GM18502 (cell line): ENCODE measurements around the gene TSPEAR.

ENCODE experiments used
- ATAC-seq: cut with Tn5 transposase; IDR thresholded peaks from one replicate; pipeline ENCODE4 v1.9.1; 2021; ENCODE audit warnings: mild to moderate bottlenecking; ENCODE audit not compliant: unreplicated experiment, poor library complexity

TSPEAR gene

DNA sequence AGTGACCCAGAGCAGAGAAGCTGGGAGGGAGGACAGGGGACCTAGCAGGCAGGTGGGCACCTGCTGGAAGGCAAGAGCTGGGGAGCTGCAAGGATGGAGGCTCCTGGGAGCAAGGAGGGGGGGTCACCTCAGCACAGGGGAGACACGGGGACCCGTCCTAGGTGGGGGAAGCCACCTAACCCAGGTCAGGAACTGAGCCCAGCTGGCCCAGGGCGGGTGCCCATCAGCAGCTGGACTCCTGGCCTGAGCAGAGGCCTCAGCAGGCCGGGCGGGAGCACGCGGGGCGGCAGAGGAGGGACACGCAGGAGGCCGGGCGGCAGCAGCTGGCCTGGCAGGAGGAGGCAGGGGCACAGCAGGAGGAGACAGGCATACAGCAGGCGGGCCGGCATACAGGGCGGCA is 172.3 kb downstream of the TSPEAR start:
- no peak for ATAC-seq

DNA sequence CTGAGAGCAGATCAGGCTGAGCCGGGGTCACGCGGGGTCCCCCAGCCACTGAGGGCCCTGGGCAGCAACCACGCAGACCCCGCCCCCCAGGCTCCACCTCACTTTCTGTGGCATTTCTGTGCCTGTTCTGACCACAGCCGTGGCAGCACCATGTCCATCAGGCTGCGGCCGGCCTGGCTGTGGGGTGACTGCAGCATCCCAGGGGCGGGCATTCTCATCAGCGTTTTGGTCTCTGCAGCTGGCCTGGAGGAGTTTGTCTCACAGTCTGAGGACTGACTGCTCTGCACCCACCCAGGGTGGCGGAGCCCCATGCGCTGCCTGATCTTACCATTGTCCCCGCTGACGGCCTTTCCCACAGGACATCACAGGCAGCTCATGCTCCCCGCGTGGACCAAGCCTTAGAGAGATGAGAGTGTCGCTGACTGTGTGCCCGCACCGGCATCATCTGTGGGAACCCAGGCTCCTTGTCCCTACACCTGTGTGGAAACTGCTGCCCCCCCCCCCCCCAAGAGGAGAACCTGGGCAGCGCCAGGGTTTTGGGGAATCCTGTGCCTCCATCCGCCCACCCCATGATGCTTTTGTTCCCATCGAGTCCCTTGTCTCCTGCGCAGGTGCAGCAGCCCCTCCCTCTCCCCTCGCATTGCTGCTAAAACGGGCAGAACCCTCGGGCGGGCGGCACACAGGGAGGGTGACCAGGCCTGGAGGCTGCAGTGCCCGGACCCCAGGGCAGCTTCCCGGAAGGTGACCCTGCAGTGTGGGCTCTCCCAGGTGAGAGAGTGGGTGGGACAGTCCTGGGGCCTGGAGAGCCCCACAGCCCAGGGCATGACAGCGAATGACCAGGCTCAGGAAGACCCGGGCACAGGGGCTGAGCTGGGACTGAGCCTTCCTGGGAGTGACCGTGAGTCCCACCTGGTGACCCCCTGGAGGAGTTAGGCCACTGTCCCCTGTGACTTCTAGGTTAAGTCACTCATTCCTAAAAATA is 173.2 kb downstream of the TSPEAR start:
- no peak for ATAC-seq

- ATAC-seq = no peak
Observed at GRCh38 chr21:44535963-44536362, 175.4 kb downstream of the TSPEAR start.

- no peak for ATAC-seq
Observed at GRCh38 chr21:44534688-44535087, 176.7 kb downstream of the TSPEAR start.

DNA sequence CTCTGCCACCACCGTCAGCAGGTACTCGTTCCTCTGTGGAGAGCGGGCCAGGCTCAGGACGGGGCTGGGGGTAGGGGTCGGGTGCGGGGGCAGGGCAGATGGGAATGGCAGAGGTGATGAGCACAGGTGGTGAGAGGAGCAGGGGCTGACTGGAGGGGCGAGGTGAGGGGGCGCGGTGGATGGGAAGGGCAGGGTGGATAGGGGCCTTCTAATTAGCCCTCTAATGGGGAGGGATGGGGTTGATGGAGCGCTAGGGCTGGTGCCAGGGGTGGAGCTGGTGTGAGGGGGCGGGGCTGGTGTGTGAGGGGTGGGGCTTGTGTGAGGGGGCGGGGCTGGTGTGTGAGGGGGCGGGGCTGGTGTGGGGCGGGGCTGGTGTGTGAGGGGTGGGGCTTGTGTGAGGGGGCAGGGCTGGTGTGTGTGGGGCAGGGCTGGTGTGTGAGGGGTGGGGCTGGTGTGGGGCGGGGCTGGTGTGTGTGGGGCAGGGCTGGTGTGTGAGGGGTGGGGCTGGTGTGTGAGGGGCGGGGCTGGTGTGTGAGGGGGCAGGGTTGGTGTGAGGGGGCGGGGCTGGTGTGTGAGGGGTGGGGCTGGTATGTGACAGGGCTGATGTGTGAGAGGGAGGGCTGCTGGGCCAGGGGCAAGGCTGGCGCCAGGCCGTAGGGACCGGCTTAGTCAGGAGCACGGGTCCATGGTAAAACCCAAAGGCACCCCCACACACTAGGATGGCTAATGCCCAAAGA is 177.3 kb downstream of the TSPEAR start:
- ATAC-seq = no peak

GRCh38 chr21:44533121-44533890 is 178.1 kb downstream of the TSPEAR start:
- ATAC-seq = no peak

GRCh38 chr21:44532712-44533111 is 178.7 kb downstream of the TSPEAR start:
- ATAC-seq = no peak

DNA sequence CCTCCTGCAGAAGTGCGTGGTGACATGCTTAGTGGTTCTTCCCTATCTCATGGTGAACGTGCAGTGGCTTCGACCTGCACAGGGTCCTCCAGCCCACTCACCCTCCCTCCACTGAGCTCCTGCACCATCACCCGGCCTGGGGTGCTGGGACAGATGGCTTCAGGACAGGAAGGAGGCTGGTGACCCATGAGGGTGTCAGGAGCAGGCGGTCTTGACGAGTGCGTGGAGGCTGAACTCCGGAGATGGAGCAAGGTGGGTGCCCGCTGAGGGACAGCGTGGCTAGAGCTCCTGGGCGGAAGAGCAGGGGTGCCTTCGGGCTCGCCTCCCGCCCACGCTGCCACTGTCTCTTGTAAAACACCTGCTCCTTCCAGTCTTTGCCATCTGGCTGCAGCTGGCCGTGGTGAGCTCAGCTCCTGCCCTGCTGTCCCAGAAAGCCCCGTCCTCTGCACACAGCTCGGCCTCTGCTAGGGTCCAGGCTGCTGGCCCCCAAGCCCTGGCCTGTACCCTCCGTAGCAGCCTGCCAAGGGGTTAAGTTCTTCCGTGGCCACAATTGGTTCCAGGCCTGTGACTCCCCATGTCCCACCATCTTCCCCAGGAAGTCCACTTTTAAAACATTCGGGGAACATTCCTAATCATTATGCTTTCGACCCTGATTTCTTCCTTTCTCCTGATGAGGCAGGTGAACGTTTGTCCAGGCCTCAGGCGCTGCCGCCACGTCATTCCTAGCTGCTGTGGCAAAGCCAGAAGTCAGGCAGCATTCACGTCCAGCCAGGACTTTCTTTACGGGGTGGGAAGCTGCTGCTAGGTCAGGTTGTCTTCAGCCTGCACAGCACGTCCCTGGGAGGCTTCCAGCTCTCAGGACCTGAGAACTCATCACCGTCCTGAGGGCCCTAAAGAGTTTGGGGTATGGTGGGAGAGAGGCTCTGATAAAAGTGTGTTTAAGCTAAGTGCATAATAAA is 179.5 kb downstream of the TSPEAR start:
- no peak for ATAC-seq

GRCh38 chr21:44530903-44531605 is 180.3 kb downstream of the TSPEAR start:
- no peak for ATAC-seq

- no peak for ATAC-seq
Observed at GRCh38 chr21:44530221-44530902, 181.0 kb downstream of the TSPEAR start.

GRCh38 chr21:44529503-44530125 is 181.8 kb downstream of the TSPEAR start:
- ATAC-seq = no peak

DNA sequence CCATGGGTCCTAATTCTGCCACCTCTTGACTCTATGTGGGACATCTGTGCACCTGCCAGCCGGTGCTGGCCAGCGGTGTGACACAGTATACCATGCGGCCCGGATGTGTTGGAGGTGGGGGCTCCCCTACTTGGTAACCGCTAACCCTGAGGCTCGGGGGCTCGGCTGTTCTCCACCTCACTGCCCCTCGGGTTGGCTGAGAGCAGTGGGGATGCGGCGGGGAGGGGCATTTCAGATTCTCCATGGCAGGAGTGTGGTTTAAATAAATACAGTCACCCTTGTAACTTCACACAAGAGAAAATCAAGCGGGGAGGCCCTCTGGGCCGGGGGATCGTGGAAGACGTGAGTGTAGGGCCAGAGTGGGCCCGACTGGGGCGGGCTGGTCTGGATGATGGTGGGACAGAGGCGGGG is 182.4 kb downstream of the TSPEAR start:
- ATAC-seq = no peak

DNA sequence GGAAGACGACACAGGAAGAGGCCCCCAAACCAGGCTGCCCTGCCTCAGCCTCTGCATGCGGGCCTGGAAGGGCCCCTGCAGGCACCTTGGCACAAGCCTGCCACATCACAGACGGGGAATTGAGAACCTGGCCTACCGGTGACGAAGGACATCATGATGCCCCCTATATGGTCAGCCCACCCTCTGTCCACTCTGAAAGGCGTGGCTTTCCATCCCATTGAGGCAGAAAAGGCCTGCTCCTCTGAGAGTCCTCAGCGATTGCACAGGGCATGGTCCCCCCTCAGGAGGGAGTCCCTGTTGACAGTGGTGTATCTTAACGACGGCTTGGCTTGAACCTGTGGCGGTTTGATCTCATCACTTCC is 182.8 kb downstream of the TSPEAR start:
- no peak for ATAC-seq

- no peak for ATAC-seq
Observed at GRCh38 chr21:44527983-44528633, 183.3 kb downstream of the TSPEAR start.

GRCh38 chr21:44527156-44527982 is 184.0 kb downstream of the TSPEAR start:
- no peak for ATAC-seq

- ATAC-seq = no peak
Observed at GRCh38 chr21:44526096-44526997, 185.0 kb downstream of the TSPEAR start.
